T47D (cell line): ENCODE measurements around the gene MACF1.

Experiments
- DNase-seq, 2 experiments: peaks; one replicate each; pipeline versions ENCODE4 v3.0.0 to v3.0.0-alpha.2; 2011 to 2012; ENCODE audit warnings: low read depth in 1 of 2, low spot score in 1 of 2
- JUND ChIP-seq: IDR thresholded peaks from 2 replicates; pipeline ENCODE4 v1.6.1; 2012; ENCODE audit warnings: low read depth
- in situ Hi-C: cut with HindIII; loops from 2 replicates; pipeline ENCODE4 v1.10.0; 2016; ENCODE audit warnings: low sequenced_read_pairs, low pct_unique_long_range_greater_than_20kb

The MACF1 gene

DNA sequence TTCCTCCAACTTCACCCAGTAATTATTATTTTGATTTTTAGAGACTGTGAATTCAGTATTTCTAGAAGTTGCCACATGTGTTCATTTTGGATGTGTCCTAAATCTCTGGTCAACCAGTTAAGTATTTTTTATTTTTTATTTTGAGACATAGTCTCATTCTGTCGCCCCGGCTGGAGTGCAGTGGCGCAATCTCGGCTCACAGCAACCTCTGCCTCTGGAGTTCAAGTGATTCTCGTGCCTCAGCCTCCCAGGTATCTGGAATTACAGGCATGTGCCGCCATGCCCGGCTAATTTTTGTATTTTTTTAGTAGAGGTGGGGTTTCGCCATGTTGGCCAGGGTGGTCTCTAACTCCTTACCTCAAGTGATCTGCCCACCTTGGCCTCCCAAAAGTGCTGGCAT, 8.0 kb downstream of the MACF1 start:
- in situ Hi-C loops = no loop called here
- TF ChIP-seq JUND = no peak
- DNase-seq = no peak

DNA sequence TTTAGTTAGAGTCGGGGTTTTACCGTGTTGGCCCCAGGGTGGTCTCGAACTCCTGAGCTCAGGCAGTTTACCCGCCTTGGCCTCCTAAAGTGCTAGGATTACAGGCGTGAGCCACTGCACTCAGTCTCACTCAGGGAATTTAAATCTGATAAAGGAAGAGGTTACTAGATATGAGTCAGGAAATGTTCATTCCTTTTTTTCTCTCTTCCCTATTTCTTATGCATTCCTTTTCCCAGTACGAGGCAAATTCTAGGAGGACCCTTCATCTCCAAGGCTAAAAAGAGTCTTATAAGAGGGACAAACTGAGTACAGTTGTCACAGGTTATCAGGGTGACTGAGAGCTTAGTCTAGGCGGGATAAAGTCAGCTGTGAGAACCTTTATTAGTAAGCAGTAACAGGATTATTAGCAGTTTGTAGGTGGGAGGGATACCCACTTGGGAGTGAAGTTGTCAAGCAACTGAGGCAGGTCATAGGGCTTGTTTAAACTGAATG, 9.1 kb downstream of the MACF1 start:
- no peak for TF ChIP-seq JUND
- no peak for DNase-seq
- in situ Hi-C loops = no loop called here

DNA sequence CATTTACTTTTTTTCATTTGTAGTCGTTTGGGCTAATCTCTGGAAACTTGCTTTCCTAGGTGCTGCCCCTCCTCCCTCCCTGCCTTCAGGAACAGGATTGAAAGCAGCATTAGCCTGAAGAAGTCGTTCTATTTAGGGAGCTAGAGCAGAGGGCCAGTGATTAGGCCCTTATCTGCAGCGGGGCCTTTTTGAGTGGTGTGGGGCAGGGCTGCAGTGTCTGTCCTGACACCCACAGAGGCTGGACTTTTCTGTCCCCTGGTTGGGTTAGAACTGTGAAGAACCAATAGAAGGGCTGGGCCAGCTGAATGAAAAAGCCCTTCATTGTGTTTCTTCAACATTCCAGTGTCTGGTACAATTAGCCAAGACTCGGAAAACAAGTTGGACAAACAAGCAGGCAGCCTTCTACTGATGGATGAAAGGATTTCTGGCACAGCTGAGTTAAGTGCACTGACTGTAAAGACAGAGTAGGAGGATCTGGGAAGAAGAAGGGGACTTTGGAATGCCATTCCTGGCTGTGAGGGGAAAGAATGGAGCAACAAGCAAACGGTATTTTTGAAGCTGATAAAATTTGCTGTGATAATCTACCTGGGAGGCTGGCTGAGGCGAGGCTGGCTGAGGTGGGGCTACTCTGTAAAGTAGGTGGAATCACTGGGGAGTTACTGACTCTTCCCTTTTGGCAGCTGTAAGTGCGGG, 9.7 kb downstream of the MACF1 start:
- DNase-seq = peak; percentile 13 to 69
- TF ChIP-seq JUND = no peak

DNA sequence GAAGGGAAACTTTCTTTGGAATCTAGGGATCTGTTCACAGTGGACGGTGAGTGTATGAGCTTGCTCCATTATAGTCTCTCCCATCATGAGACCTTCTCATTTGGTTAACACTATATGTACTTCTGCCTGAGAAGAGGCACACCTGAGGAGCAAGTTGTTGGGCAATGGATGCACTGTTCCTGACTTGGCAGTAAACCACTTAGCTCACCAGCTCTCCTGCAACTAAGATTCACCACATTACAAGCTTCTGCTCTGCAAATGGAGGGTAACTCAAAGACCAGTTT, 10.2 kb downstream of the MACF1 start:
- no peak for TF ChIP-seq JUND

More for the DNA sequence above, 9.7 kb downstream of the MACF1 start:
- in situ Hi-C loops = no loop called here

DNA sequence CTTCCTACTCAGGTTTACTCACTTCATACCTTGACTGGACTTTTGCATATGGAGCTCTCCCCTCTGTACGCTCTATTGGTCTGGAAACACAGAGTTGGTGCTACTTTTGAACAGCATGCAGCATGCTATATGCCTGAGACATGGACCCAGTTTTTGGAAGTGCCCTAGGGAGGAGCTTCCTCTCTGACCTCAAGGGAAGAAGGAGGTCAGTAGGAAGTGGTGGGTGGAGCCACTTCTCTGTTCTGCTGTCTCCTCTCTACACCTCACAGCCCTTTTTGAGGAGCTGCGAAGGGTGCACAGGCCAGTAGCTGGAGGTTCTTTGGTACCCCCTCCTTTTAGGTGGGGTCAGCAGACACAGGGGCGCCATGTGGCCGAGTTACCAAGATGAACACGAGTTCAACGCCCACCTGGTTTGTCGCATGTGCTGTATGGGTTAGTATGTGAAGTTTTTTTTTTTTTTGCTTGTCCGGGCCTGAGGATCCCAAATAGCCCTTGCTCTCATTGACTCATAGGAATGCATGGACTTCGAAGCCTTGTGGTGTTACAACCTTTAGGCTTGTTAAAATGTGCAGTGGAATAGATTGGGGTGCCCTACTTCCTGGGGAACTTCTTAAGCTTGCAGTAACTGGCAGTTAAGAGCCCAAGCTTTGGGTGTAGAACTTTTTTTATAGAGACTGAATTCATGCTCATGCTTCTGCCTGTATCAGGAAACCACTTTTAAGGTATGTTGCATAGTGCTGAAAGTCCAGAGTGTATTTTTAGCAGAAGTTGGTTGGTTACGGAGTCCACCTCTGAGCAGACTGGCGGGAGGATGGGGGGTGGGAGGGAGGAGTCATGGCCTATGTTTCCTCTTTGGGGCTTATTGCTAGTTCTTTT, 10.7 kb downstream of the MACF1 start:
- in situ Hi-C loops = no loop called here
- TF ChIP-seq JUND = no peak
- no peak for DNase-seq

More for the DNA sequence above, 10.2 kb downstream of the MACF1 start:
- in situ Hi-C loops = no loop called here
- no peak for DNase-seq

DNA sequence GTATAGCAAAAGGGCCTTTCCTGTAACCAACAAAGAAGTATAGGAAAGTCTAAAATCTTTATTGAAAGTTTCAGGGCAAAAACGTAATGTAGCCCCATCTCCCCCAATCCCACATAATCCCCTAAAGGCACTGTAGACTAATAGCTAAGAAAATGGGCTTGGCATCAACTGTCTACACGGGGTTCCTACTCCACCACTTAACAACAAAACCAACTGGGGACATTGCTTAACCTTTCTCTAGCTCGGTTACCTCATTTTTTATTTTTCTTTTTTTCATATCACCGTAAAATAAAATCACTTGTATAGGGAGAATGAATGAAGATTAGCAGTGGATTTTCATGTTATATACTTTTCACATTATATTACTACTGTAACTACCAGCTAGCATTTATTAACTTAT, 12.3 kb downstream of the MACF1 start:
- no peak for TF ChIP-seq JUND
- in situ Hi-C loops = no loop called here
- DNase-seq = no peak

DNA sequence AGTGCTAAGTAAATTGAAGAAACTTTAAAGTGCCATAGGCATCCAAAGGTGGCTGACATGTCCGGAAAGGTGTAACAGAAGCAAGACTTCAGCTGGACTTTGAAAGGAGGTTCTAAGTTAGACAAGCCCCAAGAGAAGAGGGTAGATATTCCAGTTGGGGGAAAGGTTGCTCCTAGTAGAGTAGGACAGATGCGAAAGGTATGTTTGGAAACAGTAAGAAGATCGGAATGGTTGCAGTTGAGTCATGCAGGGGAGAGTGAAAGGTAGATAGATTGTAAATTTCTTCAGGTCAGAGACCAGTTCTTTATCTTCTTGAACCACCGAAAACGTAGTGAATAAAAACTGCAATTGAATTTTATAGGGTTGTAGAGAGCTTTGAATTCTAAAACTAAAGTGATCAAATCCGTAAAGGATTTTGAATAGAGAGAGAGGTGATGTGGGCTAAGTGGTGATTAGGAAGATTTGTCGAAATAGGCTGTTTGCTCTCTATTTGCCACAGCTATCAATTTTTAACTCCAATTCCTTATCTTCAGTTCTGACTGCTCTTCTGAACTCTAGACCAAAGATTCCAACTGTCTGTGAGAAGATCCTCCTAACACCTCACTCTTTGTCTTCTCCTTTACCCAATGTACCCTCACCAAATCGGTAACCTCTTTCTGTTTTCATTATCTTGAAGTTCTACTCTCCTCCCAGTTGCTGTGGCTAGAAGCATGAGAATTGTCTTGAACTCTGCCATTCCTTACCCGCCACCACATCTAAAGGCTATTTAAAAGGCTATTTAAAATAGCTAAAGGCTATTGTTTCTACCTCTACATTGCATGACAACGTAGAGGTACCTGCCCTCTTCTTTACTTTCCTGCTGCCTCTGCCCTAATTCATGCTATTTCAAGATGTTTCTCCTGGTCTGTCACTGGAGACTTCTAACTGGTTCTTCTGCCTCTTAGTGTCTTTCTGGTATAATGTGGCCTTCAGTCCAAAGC, 16.7 kb downstream of the MACF1 start:
- no peak for TF ChIP-seq JUND
- in situ Hi-C loops = no loop called here
- no peak for DNase-seq

DNA sequence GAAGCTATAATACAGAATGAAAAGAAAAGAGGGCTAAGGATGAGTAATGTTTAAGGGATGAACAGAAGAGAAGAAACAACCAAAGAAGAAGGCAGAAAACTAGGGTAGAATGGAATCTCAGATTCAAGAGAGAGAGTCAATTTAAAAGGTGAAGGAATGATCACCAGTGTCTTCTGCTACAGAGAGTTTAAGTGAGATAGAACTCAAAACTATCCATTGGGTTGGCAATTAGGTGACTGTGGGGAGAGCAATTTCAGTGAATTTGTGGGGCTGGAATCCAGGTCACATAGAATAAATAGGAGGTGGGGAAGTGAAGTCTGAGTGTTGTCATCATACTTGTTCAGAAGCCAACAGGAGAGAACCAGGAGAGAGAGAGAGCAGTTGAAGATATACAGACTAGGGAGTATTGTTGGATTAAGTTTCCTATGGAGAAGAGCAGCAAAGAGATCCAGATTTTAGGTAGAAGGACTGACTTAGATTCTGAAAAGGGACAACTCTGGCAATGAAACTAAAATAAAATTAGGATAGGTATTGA, 19.9 kb downstream of the MACF1 start:
- TF ChIP-seq JUND = no peak
- DNase-seq = no peak
- in situ Hi-C loops = no loop called here

DNA sequence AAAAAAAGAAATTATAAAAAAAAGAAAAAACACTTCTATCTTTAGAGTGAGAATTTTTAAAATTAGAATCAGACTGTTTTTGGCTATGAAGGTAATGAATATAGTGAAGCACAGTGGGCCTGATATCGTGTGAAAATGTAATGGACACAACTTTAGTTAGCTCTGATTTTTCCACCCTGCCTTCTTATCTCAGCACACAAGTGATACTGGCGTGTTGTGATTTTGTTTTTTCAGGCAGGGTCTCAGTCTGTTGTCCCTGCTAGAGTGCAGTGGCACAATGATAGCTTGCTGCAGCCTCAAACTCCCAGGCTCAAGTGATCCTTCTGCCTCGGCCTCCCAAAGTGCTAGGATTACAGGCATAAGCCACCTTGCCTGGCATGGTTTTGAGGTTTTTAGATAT, 22.3 kb downstream of the MACF1 start:
- in situ Hi-C loops = no loop called here

DNA sequence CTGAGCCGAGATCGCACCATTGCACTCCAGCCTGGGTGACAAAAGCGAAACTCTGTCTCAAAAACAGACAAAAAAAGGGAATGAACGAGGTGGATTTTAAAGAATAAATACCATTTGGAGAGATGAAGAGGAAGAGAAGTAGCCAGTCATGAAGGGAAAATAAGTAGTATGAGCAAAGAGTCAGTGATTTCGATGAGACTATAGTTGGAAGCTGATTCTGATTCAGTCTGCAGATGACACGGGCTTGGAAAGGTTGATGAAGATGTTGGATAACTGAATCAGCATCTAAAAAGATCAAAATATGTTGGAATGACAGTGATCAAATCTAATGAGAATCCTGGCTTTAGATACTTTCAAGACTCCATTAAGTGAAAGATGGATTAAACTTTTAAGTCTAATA, 23.8 kb downstream of the MACF1 start:
- in situ Hi-C loops = no loop called here
- no peak for DNase-seq
- no peak for TF ChIP-seq JUND

More for the DNA sequence above, 22.3 kb downstream of the MACF1 start:
- DNase-seq = no peak
- TF ChIP-seq JUND = no peak

DNA sequence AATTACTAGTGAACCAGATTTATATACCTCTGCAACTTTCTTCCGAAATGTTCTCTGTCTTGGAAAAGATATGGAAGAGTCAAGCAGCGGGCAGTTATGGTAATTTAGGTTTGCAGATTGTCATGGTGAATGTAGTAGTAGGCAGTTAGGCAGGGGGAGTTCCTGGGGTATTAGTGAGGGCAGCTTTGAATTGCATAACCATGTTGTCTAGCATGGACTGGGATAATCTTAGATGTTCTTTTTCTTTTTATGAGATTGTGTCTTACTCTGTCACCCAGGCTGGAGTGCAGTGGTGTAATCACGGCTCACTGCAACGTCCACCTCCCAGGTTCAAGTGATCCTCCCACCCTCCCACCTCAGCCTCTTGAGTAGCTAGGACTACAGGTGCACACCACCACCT, 25.0 kb downstream of the MACF1 start:
- no peak for DNase-seq
- no peak for TF ChIP-seq JUND
- in situ Hi-C loops = no loop called here
